ENCODE results near the gene PPP1R1B.

- TF ChIP-seq CTCF (optimal IDR thresholded peaks at IDR 0.05 in 1 of 3, IDR thresholded peaks at IDR 0.05 in 1 of 3, conservative IDR thresholded peaks at IDR 0.05 in 1 of 3; ENCODE audit: extremely low read depth in 1 of 3, insufficient read depth in 2 of 3, low read length in 3 of 3) (no peak), EZH2 (IDR thresholded peaks at IDR 0.05; ENCODE audit: low read length) (no peak)
Observed at GRCh38 chr17:39672522-39673334, 46.0 kb downstream of the PPP1R1B start.
